NCI-H2227 (cell line): ENCODE results near the gene CGN.

Experiments
- DNase-seq: peaks from one replicate; lab custom pipeline; 2025; ENCODE audit not compliant: unreplicated experiment; lab: John Stamatoyannopoulos, UW

CGN gene

GRCh38 chr1:151499365-151499764 lies 11.8 kb upstream of the CGN start:
- DNase-seq = no peak

GRCh38 chr1:151499930-151500329 lies 11.3 kb upstream of the CGN start:
- DNase-seq = no peak

- DNase-seq = no peak
Measured at GRCh38 chr1:151501474-151501873, 9.7 kb upstream of the CGN start.

GRCh38 chr1:151502035-151502700 lies 9.0 kb upstream of the CGN start:
- DNase-seq = no peak

- no peak for DNase-seq
Measured at GRCh38 chr1:151502859-151503780, 8.1 kb upstream of the CGN start.

GRCh38 chr1:151504252-151504651 lies 6.9 kb upstream of the CGN start:
- DNase-seq = no peak

GRCh38 chr1:151504759-151505158 lies 6.4 kb upstream of the CGN start:
- peak; percentile 21 for DNase-seq

- DNase-seq = no peak
Measured at GRCh38 chr1:151508833-151509232, 2.4 kb upstream of the CGN start.

GRCh38 chr1:151509350-151510019 lies 1.7 kb upstream of the CGN start:
- no peak for DNase-seq

- no peak for DNase-seq
Measured at GRCh38 chr1:151510020-151510405, 1.2 kb upstream of the CGN start.

- no peak for DNase-seq
Measured at GRCh38 chr1:151510614-151510956, 602 bp upstream of the CGN start.

GRCh38 chr1:151511636-151512215 lies 539 bp downstream of the CGN start:
- DNase-seq = peak; percentile 56

GRCh38 chr1:151512326-151512725 lies 1.1 kb downstream of the CGN start:
- no peak for DNase-seq

GRCh38 chr1:151512801-151513625 lies 1.8 kb downstream of the CGN start:
- DNase-seq = no peak

GRCh38 chr1:151513626-151514121 lies 2.5 kb downstream of the CGN start:
- no peak for DNase-seq

GRCh38 chr1:151514366-151514765 lies 3.2 kb downstream of the CGN start:
- DNase-seq = no peak

- DNase-seq = no peak
Measured at GRCh38 chr1:151515265-151515664, 4.1 kb downstream of the CGN start.

- no peak for DNase-seq
Measured at GRCh38 chr1:151516031-151516511, 4.9 kb downstream of the CGN start.

GRCh38 chr1:151518431-151518830 lies 7.2 kb downstream of the CGN start:
- DNase-seq = no peak

- no peak for DNase-seq
Measured at GRCh38 chr1:151518936-151519335, 7.7 kb downstream of the CGN start.
